IPS-20b (cell line): ENCODE measurements around the gene TSEN54.

Experiments
- H3K27ac ChIP-seq: one replicate; pipeline ENCODE4 v1.5.1; 2013; ENCODE audit warnings: low read length
- H3K27me3 ChIP-seq: 2 replicates; pipeline ENCODE4 v1.6.1; 2013; ENCODE audit warnings: mild to moderate bottlenecking, low read length, inconsistent platforms; ENCODE audit not compliant: insufficient read depth
- H3K36me3 ChIP-seq: 2 replicates; pipeline ENCODE4 v1.6.1; 2013; ENCODE audit warnings: low read depth, mild to moderate bottlenecking, inconsistent platforms, low read length, moderate library complexity; ENCODE audit not compliant: insufficient read depth
- H3K4me1 ChIP-seq: 2 replicates; pipeline ENCODE4 v1.6.1; 2013; ENCODE audit warnings: mild to moderate bottlenecking, control low read depth, inconsistent platforms, low read length, moderate library complexity; ENCODE audit not compliant: insufficient read depth
- H3K4me3 ChIP-seq: 2 replicates; pipeline ENCODE4 v1.5.1; 2013; ENCODE audit warnings: mild to moderate bottlenecking, low read length, inconsistent platforms
- H3K9ac ChIP-seq: 2 replicates; pipeline ENCODE4 v1.6.1; 2013; ENCODE audit warnings: low read depth, mild to moderate bottlenecking, inconsistent platforms, low read length, moderate library complexity
- H3K9me3 ChIP-seq: 2 replicates; pipeline ENCODE4 v1.6.1; 2013; ENCODE audit warnings: mild to moderate bottlenecking, low read depth, low read length, inconsistent platforms; ENCODE audit not compliant: insufficient read depth

TSEN54 gene

GRCh38 chr17:75507733-75508719, 8.3 kb upstream of the TSEN54 start:
- no peaks in the 10 kb centered on the region; the same call in 1 of the 2 replicates for H3K4me1 ChIP-seq

GRCh38 chr17:75508931-75509361, 7.4 kb upstream of the TSEN54 start:
- Histone ChIP-seq H3K27ac (no peak overlapping the region), H3K4me1 (no peaks in the 10 kb centered on the region; the same call in 1 of the 2 replicates), H3K36me3 (peaks cover 46% of the 10 kb centered on the region), H3K27me3 (no peaks in the 10 kb centered on the region), H3K9me3 (no peaks in the 10 kb centered on the region), H3K4me3 (no peak overlapping the region), H3K9ac (no peak overlapping the region)

More at GRCh38 chr17:75507733-75508719, 8.3 kb upstream of the TSEN54 start:
- Histone ChIP-seq H3K4me3 (no peak overlapping the region), H3K9ac (no peak overlapping the region), H3K36me3 (peaks cover 40% of the 10 kb centered on the region), H3K27ac (no peak overlapping the region), H3K27me3 (no peaks in the 10 kb centered on the region), H3K9me3 (no peaks in the 10 kb centered on the region)

GRCh38 chr17:75509528-75510258, 6.6 kb upstream of the TSEN54 start:
- no peaks in the 10 kb centered on the region; the same call in 1 of the 2 replicates for H3K4me1 ChIP-seq
- no peak overlapping the region for H3K4me3 ChIP-seq
- peaks cover 45% of the 10 kb centered on the region for H3K36me3 ChIP-seq

GRCh38 chr17:75511270-75511609, 5.1 kb upstream of the TSEN54 start:
- Histone ChIP-seq H3K9me3 (no peaks in the 10 kb centered on the region), H3K27me3 (no peaks in the 10 kb centered on the region), H3K9ac (no peak overlapping the region), H3K4me3 (no peak overlapping the region), H3K4me1 (no peaks in the 10 kb centered on the region; the same call in 1 of the 2 replicates), H3K27ac (no peak overlapping the region), H3K36me3 (peaks cover 30% of the 10 kb centered on the region; the same call in 1 of the 2 replicates)

More at GRCh38 chr17:75509528-75510258, 6.6 kb upstream of the TSEN54 start:
- Histone ChIP-seq H3K9me3 (no peaks in the 10 kb centered on the region), H3K27ac (no peak overlapping the region), H3K9ac (no peak overlapping the region), H3K27me3 (no peaks in the 10 kb centered on the region)

GRCh38 chr17:75511610-75512575, 4.4 kb upstream of the TSEN54 start:
- H3K9ac ChIP-seq = no peak overlapping the region
- H3K27me3 ChIP-seq = no peaks in the 10 kb centered on the region
- H3K4me3 ChIP-seq = no peak overlapping the region
- no peak overlapping the region for H3K27ac ChIP-seq
- no peaks in the 10 kb centered on the region for H3K9me3 ChIP-seq
- H3K4me1 ChIP-seq = no peaks in the 10 kb centered on the region; the same call in 1 of the 2 replicates
- peaks cover 25% of the 10 kb centered on the region; the same call in 1 of the 2 replicates for H3K36me3 ChIP-seq

GRCh38 chr17:75512926-75513640, 3.2 kb upstream of the TSEN54 start:
- H3K4me3 ChIP-seq = no peak overlapping the region
- no peaks in the 10 kb centered on the region for H3K27me3 ChIP-seq
- H3K9ac ChIP-seq = no peak overlapping the region
- H3K36me3 ChIP-seq = peaks cover 20% of the 10 kb centered on the region; the same call in 1 of the 2 replicates
- no peak overlapping the region for H3K27ac ChIP-seq
- no peaks in the 10 kb centered on the region for H3K9me3 ChIP-seq
- H3K4me1 ChIP-seq = no peaks in the 10 kb centered on the region; the same call in 1 of the 2 replicates

- Histone ChIP-seq H3K36me3 (peaks cover 22% of the 10 kb centered on the region; the same call in 1 of the 2 replicates), H3K9me3 (no peaks in the 10 kb centered on the region), H3K27ac (no peak overlapping the region), H3K9ac (no peak overlapping the region; the same call in 1 of the 2 replicates), H3K4me3 (no peak overlapping the region), H3K4me1 (no peaks in the 10 kb centered on the region; the same call in 1 of the 2 replicates), H3K27me3 (no peaks in the 10 kb centered on the region)
Measured at GRCh38 chr17:75513641-75514000, 2.7 kb upstream of the TSEN54 start.

- peak overlapping the region; percentile 84 for H3K9ac ChIP-seq
- peak overlapping the region; percentile 71 for H3K27ac ChIP-seq
- no peaks in the 10 kb centered on the region for H3K9me3 ChIP-seq
- no peaks in the 10 kb centered on the region for H3K27me3 ChIP-seq
- peak overlapping the region; percentile 91 for H3K4me3 ChIP-seq
- peaks cover 27% of the 10 kb centered on the region; the same call in 1 of the 2 replicates for H3K36me3 ChIP-seq
- H3K4me1 ChIP-seq = no peaks in the 10 kb centered on the region
Measured at GRCh38 chr17:75514299-75514918, 1.9 kb upstream of the TSEN54 start.

- H3K9me3 ChIP-seq = no peaks in the 10 kb centered on the region
- H3K4me1 ChIP-seq = no peaks in the 10 kb centered on the region
- H3K36me3 ChIP-seq = peaks cover 31% of the 10 kb centered on the region; the same call in 1 of the 2 replicates
- H3K27me3 ChIP-seq = no peaks in the 10 kb centered on the region
- peak overlapping the region; percentile 71 for H3K27ac ChIP-seq
- peak overlapping the region; percentile 91 for H3K4me3 ChIP-seq
- peak overlapping the region; percentile 84 for H3K9ac ChIP-seq
Measured at GRCh38 chr17:75514919-75515495, 1.3 kb upstream of the TSEN54 start.
